ENCODE measurements around the gene PPIE. TPM values are rescaled to one million over a fixed set of nuclear protein-coding genes. Genes with fewer than 3 reads are reported as not detected.

The PPIE gene
- polyA plus RNA-seq, 1 of the 3 experiments (the other 2 are of a cell fraction): 78.4 TPM

GRCh38 chr1:39721664-39722063 lies 17.0 kb upstream of the PPIE start:
- Histone ChIP-seq H3F3A (replicated peaks; ENCODE audit: insufficient read depth) (no peaks in the 10 kb centered on the region), H3K9me3 (no peaks in the 10 kb centered on the region), H3K4me1 (ENCODE audit: control insufficient read depth in 1 of 2, insufficient read depth in 2 of 2, low read depth in 1 of 2, low read length in 1 of 2) (peaks cover 0 to 2% of the 10 kb centered on the region in 2 experiments; a peak in 1 of 4 replicates), H2AFZ (ENCODE audit: low read depth) (no peak overlapping the region), H3K4me2 (no peak overlapping the region), H4K20me1 (ENCODE audit: insufficient read depth) (no peaks in the 10 kb centered on the region), H3K36me3 (replicated peaks in 1 of 2; ENCODE audit: control insufficient read depth in 1 of 2, insufficient read depth in 2 of 2, low read length in 1 of 2) (no peaks in the 10 kb centered on the region), H3K27ac (ENCODE audit: low read depth in 2 of 2, low read length in 1 of 2) (no peak overlapping the region), H3K27me3 (ENCODE audit: insufficient read depth) (peaks cover 10% of the 10 kb centered on the region; the same call in 1 of the 2 replicates), H3K79me2 (ENCODE audit: insufficient read depth) (no peaks in the 10 kb centered on the region), H3K4me3 (ENCODE audit: low read depth in 2 of 2, low read length in 1 of 2) (no peak overlapping the region), H3K9me2 (no peaks in the 10 kb centered on the region), H3K9ac (no peak overlapping the region)
- CTCF ChIA-PET: interaction anchor here (0.8 to 1.4 kb wide), 3 partner anchors 20 to 115 kb away, joined by 3 to 9 read pairs (median 7); no protein-coding TSS in a partner anchor
- POLR2A ChIA-PET: no interaction called here
- DNase-seq: no peak
- TF ChIP-seq RCOR1 (IDR thresholded peaks at IDR 0.05; ENCODE audit: low read length): no peak
- TF ChIP-seq NFIC (IDR thresholded peaks at IDR 0.05; ENCODE audit: borderline replicate concordance): no peak
- no peak for TF ChIP-seq MAX (IDR thresholded peaks at IDR 0.05; ENCODE audit: low read depth)
- TF ChIP-seq RFX5 (IDR thresholded peaks at IDR 0.05; ENCODE audit: low read length): no peak

DNA sequence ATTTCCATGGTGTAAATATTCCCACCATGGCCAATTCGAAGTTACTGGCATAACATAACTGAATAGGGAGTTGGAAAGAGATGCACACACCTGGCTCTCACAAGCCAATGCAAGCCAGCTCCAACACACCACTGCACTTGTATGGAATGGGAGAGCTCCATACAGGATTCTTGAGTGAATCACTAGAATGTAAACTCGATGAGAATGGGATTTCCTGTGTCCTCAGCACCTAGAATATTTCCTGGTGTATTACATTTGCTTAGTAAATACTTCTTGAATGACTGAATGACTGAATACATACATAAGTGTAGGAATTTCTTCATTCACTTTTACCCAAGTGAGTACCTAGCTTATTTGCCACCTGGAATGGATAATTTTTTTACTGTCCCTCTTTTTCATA lies 16.2 kb upstream of the PPIE start:
- peaks cover 7% of the 10 kb centered on the region; the same call in 1 of the 2 replicates for H3K27me3 ChIP-seq (ENCODE audit: insufficient read depth)
- H3K9ac ChIP-seq: no peak overlapping the region
- ChIA-PET POLR2A (interaction anchor here (0.8 kb wide), 1 partner anchor 113 kb away, joined by 3 read pairs; no protein-coding TSS in a partner anchor), CTCF (interaction anchor here (0.8 to 1.4 kb wide), 4 partner anchors 20 to 116 kb away, joined by 3 to 9 read pairs (median 5); no protein-coding TSS in a partner anchor)
- H3K9me3 ChIP-seq: no peaks in the 10 kb centered on the region
- H3K27ac ChIP-seq (ENCODE audit: low read depth in 2 of 2, low read length in 1 of 2): no peak overlapping the region
- TF ChIP-seq EZH2phosphoT487 (IDR thresholded peaks at IDR 0.05; ENCODE audit: borderline replicate concordance, low read depth) (no peak), SMC3 (IDR thresholded peaks at IDR 0.05; ENCODE audit: low read depth, low read length) (no peak), TCF12 (IDR thresholded peaks at IDR 0.05) (no peak), FOXM1 (IDR thresholded peaks at IDR 0.05; ENCODE audit: low read depth) (no peak), MXI1 (IDR thresholded peaks at IDR 0.05; ENCODE audit: low read depth, low read length) (no peak), MEF2A (IDR thresholded peaks at IDR 0.05; ENCODE audit: borderline replicate concordance, low read depth) (no peak), IRF3 (IDR thresholded peaks at IDR 0.05; ENCODE audit: low read depth, low read length) (no peak), JUND (IDR thresholded peaks at IDR 0.05) (no peak), TAF1 (IDR thresholded peaks at IDR 0.05; ENCODE audit: borderline replicate concordance, low read depth, low read length) (no peak), MAX (IDR thresholded peaks at IDR 0.05; ENCODE audit: low read depth) (no peak), NRF1 (IDR thresholded peaks at IDR 0.05; ENCODE audit: low read depth, low read length) (no peak), CTCF (IDR thresholded peaks at IDR 0.05) (no peak), EP300 (IDR thresholded peaks at IDR 0.05; ENCODE audit: borderline replicate concordance in 1 of 2, low read depth in 1 of 2, low read length in 1 of 2) (no peak), RCOR1 (IDR thresholded peaks at IDR 0.05; ENCODE audit: low read length) (no peak), USF1 (IDR thresholded peaks at IDR 0.05; ENCODE audit: borderline replicate concordance, low read depth) (no peak), FOSL2 (IDR thresholded peaks at IDR 0.05; ENCODE audit: borderline replicate concordance, low read depth) (no peak)
- TF ChIP-seq, protein P1, sequence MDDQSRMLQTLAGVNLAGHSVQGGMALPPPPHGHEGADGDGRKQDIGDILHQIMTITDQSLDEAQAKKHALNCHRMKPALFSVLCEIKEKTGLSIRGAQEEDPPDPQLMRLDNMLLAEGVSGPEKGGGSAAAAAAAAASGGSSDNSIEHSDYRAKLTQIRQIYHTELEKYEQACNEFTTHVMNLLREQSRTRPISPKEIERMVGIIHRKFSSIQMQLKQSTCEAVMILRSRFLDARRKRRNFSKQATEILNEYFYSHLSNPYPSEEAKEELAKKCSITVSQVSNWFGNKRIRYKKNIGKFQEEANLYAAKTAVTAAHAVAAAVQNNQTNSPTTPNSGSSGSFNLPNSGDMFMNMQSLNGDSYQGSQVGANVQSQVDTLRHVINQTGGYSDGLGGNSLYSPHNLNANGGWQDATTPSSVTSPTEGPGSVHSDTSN (IDR thresholded peaks at IDR 0.05): no peak
- H3K36me3 ChIP-seq (replicated peaks in 1 of 2; ENCODE audit: control insufficient read depth in 1 of 2, insufficient read depth in 2 of 2, low read length in 1 of 2): no peaks in the 10 kb centered on the region
- H3K9me2 ChIP-seq: no peaks in the 10 kb centered on the region
- H4K20me1 ChIP-seq (ENCODE audit: insufficient read depth): no peaks in the 10 kb centered on the region
- DNase-seq: no peak
- 0% methylated on average over 2 of the region's 2 CpGs for WGBS (ENCODE audit: low lambda C conversion rate)
- no peak overlapping the region for H2AFZ ChIP-seq (ENCODE audit: low read depth)
- H3K4me3 ChIP-seq (ENCODE audit: low read depth in 2 of 2, low read length in 1 of 2): no peak overlapping the region
- H3F3A ChIP-seq (replicated peaks; ENCODE audit: insufficient read depth): no peaks in the 10 kb centered on the region
- no peaks in the 10 kb centered on the region for H3K79me2 ChIP-seq (ENCODE audit: insufficient read depth)
- no peak overlapping the region for H3K4me2 ChIP-seq
- H3K4me1 ChIP-seq (ENCODE audit: control insufficient read depth in 1 of 2, insufficient read depth in 2 of 2, low read depth in 1 of 2, low read length in 1 of 2): peaks cover 0 to 2% of the 10 kb centered on the region in 2 experiments; a peak in 1 of 4 replicates

Data from SK-N-SH (cell line).